Left lung (tissue), 10 donors: ENCODE measurements around the gene PTGIS. TPM values are rescaled to one million over a fixed set of nuclear protein-coding genes. Genes with fewer than 3 reads are reported as not detected.

Source experiments
- ATAC-seq: fragments of 200-7000 bp; cut with Tn5 transposase; one replicate; pipeline ENCODE4 v1.9.1; 2020; ENCODE audit warnings: moderate library complexity
- DNase-seq, 4 donors: peaks; one replicate each; pipeline ENCODE4 v3.0.0-alpha.2; 2013 to 2020
- H3K27ac ChIP-seq, 2 donors: fragments of 200-600 bp; sonication (generic) in 1 of 2; one replicate each; pipeline versions ENCODE4 v1.5.0 to v1.8.0; 2020 to 2021
- H3K27me3 ChIP-seq, 2 donors: fragments of 200-600 bp; sonication (generic) in 1 of 2; one replicate each; pipeline versions ENCODE4 v1.5.0 to v1.8.0; 2020 to 2021
- H3K36me3 ChIP-seq, 2 donors: fragments of 200-600 bp; sonication (generic) in 1 of 2; one replicate each; pipeline versions ENCODE4 v1.5.0 to v1.8.0; 2020 to 2021
- H3K4me1 ChIP-seq, 2 donors: fragments of 200-600 bp; one replicate each; pipeline ENCODE4 v1.8.0; 2021
- H3K4me3 ChIP-seq, 2 donors: fragments of 200-600 bp; sonication (generic) in 1 of 2; one replicate each; pipeline versions ENCODE4 v1.5.0 to v1.8.0; 2020 to 2021; ENCODE audit warnings: mild to moderate bottlenecking in 1 of 2
- H3K9me3 ChIP-seq, 2 donors: fragments of 200-600 bp; sonication (generic) in 1 of 2; one replicate each; pipeline versions ENCODE4 v1.5.0 to v1.8.0; 2020 to 2021
- intact Hi-C, 2 donors: fragments of 100-400 bp; cut with DNase I; formaldehyde crosslinking; loops; one replicate each; pipeline versions ENCODE4 v1.11.2 to v1.14.2; 2022
- polyA plus RNA-seq, 6 donors: library from polyadenylated mRNA; unstranded; fragments of 120-200 nt; gene quantifications; one replicate each; pipeline ENCODE4 v1.2.1, GENCODE V29; 2013; ENCODE audit not compliant: insufficient read length in 6 of 6
- total RNA-seq, 2 donors: library from RNA; stranded (reverse); fragmentation: NEBNext Ultra II Directional; extraction: Animal tissue kit (Norgen Biotek cat#: 25700); gene quantifications; one replicate each; pipeline ENCODE4 v1.2.1, GENCODE V29; 2021
- TF ChIP-seq, protein P1 (sequence below), 2 donors: fragments of 200-600 bp; sonication (generic) in 1 of 2; IDR thresholded peaks; one replicate each; pipeline versions ENCODE4 v1.5.0 to v1.8.0; 2021; ENCODE audit warnings: antibody characterized with exemption in 2 of 2
- donor health status: DM: no; HTN: yes; CAD: no.
- donor health status: DM: no; HTN: no; CAD: no.

Gene PTGIS
- total and polyA plus RNA-seq, 8 donors = 6.2 to 46.0 (median 7.0) TPM

GRCh38 chr20:49575551-49576060 is 7.7 kb upstream of the PTGIS start:
- no peak overlapping the region for H3K27ac ChIP-seq
- no peaks in the 10 kb centered on the region for H3K36me3 ChIP-seq
- H3K9me3 ChIP-seq = no peaks in the 10 kb centered on the region
- H3K4me3 ChIP-seq = no peak overlapping the region
- peaks cover 2 to 4% of the 10 kb centered on the region in 2 donors for H3K4me1 ChIP-seq
- intact Hi-C loops = no loop called here
- TF ChIP-seq, protein P1, sequence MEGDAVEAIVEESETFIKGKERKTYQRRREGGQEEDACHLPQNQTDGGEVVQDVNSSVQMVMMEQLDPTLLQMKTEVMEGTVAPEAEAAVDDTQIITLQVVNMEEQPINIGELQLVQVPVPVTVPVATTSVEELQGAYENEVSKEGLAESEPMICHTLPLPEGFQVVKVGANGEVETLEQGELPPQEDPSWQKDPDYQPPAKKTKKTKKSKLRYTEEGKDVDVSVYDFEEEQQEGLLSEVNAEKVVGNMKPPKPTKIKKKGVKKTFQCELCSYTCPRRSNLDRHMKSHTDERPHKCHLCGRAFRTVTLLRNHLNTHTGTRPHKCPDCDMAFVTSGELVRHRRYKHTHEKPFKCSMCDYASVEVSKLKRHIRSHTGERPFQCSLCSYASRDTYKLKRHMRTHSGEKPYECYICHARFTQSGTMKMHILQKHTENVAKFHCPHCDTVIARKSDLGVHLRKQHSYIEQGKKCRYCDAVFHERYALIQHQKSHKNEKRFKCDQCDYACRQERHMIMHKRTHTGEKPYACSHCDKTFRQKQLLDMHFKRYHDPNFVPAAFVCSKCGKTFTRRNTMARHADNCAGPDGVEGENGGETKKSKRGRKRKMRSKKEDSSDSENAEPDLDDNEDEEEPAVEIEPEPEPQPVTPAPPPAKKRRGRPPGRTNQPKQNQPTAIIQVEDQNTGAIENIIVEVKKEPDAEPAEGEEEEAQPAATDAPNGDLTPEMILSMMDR (IDR thresholded peaks at IDR 0.05) = no peak
- DNase-seq = no peak
- H3K27me3 ChIP-seq = peaks cover 0 to 11% of the 10 kb centered on the region in 2 donors
- no peak for ATAC-seq

DNA sequence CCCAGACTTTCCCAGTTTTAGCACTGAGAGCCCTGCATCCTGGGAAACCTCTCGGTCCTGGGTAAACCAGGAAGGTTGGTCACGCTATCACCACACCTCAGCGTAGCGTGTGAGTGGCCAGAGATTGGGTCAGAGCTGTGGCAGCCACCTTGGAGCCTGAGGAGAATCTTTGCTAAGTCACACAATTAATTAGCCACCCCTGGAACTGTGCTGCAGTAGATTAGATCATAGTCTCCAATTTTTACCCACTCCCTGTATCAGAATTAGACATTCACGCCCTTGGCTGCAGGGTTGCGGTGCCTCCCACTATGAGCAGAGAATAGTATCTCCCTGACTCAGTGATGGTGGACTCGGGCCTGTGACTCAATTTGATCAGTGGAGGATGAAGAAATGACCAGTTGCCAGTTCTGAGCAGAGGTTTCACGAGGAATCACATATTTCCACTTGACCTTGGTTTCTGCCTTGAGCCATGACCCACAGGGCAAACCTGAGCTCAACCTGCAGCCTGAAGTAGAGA is 6.0 kb upstream of the PTGIS start:
- Histone ChIP-seq H3K4me1 (no peaks in the 10 kb centered on the region), H3K9me3 (no peaks in the 10 kb centered on the region), H3K27ac (no peak overlapping the region), H3K36me3 (no peaks in the 10 kb centered on the region), H3K4me3 (no peak overlapping the region), H3K27me3 (peaks cover 10 to 27% of the 10 kb centered on the region in 2 donors)
- DNase-seq (no peak), ATAC-seq (peak; percentile 53)
- intact Hi-C loops = no loop called here
- TF ChIP-seq, protein P1 (IDR thresholded peaks at IDR 0.05) = no peak

GRCh38 chr20:49572857-49573256 is 4.9 kb upstream of the PTGIS start:
- no peak for ATAC-seq
- TF ChIP-seq, protein P1 (IDR thresholded peaks at IDR 0.05) = no peak
- Histone ChIP-seq H3K36me3 (no peaks in the 10 kb centered on the region), H3K4me3 (no peak overlapping the region), H3K27me3 (peaks cover 16 to 38% of the 10 kb centered on the region in 2 donors), H3K27ac (no peak overlapping the region), H3K9me3 (no peaks in the 10 kb centered on the region), H3K4me1 (peaks cover 0 to 2% of the 10 kb centered on the region in 2 donors)
- DNase-seq = no peak
- intact Hi-C loops = no loop called here

GRCh38 chr20:49571553-49571835 is 3.6 kb upstream of the PTGIS start:
- TF ChIP-seq, protein P1 (IDR thresholded peaks at IDR 0.05) = no peak
- H3K9me3 ChIP-seq = no peaks in the 10 kb centered on the region
- ATAC-seq = no peak
- peaks cover 30 to 52% of the 10 kb centered on the region in 2 donors for H3K27me3 ChIP-seq
- H3K36me3 ChIP-seq = no peaks in the 10 kb centered on the region
- intact Hi-C loops = no loop called here
- H3K4me1 ChIP-seq = peaks cover 0 to 9% of the 10 kb centered on the region in 2 donors
- H3K27ac ChIP-seq = no peak overlapping the region
- H3K4me3 ChIP-seq = no peak overlapping the region
- DNase-seq = no peak

- Histone ChIP-seq H3K36me3 (no peaks in the 10 kb centered on the region), H3K9me3 (no peaks in the 10 kb centered on the region), H3K27me3 (peaks cover 31 to 57% of the 10 kb centered on the region in 2 donors), H3K4me3 (no peak overlapping the region), H3K4me1 (peaks cover 0 to 9% of the 10 kb centered on the region in 2 donors), H3K27ac (no peak overlapping the region)
- intact Hi-C loops = no loop called here
- TF ChIP-seq, protein P1 (IDR thresholded peaks at IDR 0.05) = no peak
- ATAC-seq (no peak), DNase-seq (no peak)
These were observed 3.1 kb upstream of the PTGIS start for GRCh38 chr20:49570828-49571552.
